NCI-H2107 treated with DMSO at 0.1 percent for 48 hours (cell line): Measurements from ENCODE around the gene LIN28B.
A peak's percentile ranks its signal among the peaks of the same experiment; 100 is the strongest.
"Not testable (repeated sequence)": the region's sequence is repeated elsewhere in the genome, so short reads cannot be mapped to it uniquely, and the experiment has no call there.

Experiments used
- DNase-seq: peaks from one replicate; lab custom pipeline; 2025; ENCODE audit not compliant: unreplicated experiment; lab: John Stamatoyannopoulos, UW

LIN28B gene

GRCh38 chr6:104955927-104956730 is 778 bp upstream of the LIN28B start:
- no peak for DNase-seq

- DNase-seq: no peak
Measured at GRCh38 chr6:104957301-104958177, 632 bp downstream of the LIN28B start.

- no peak for DNase-seq
Measured at GRCh38 chr6:104958178-104959025, 1.5 kb downstream of the LIN28B start.

- DNase-seq: no peak
Measured at GRCh38 chr6:104959026-104959858, 2.3 kb downstream of the LIN28B start.

GRCh38 chr6:104969108-104969507 is 12.2 kb downstream of the LIN28B start:
- no peak for DNase-seq

- DNase-seq: no peak
Measured at GRCh38 chr6:104969785-104970581, 13.1 kb downstream of the LIN28B start.

- no peak for DNase-seq
Measured at GRCh38 chr6:104973404-104973803, 16.5 kb downstream of the LIN28B start.

GRCh38 chr6:104983296-104983695 is 26.4 kb downstream of the LIN28B start:
- DNase-seq: no peak

- no peak for DNase-seq
Measured at GRCh38 chr6:104983776-104984175, 26.9 kb downstream of the LIN28B start.

- DNase-seq: no peak
Measured at GRCh38 chr6:104984831-104985230, 27.9 kb downstream of the LIN28B start.

- DNase-seq: not testable (repeated sequence)
Measured at GRCh38 chr6:104985875-104986274, 29.0 kb downstream of the LIN28B start.

- no peak for DNase-seq
Measured at GRCh38 chr6:104986625-104987024, 29.7 kb downstream of the LIN28B start.

- no peak for DNase-seq
Measured at GRCh38 chr6:104987218-104987617, 30.3 kb downstream of the LIN28B start.

GRCh38 chr6:104990085-104990484 is 33.2 kb downstream of the LIN28B start:
- DNase-seq: no peak

- DNase-seq: not testable (repeated sequence)
Measured at GRCh38 chr6:104991062-104991461, 34.2 kb downstream of the LIN28B start.

- DNase-seq: not testable (repeated sequence)
Measured at GRCh38 chr6:104993576-104993975, 36.7 kb downstream of the LIN28B start.

GRCh38 chr6:104995989-104996617 is 39.2 kb downstream of the LIN28B start:
- peak; percentile 19 for DNase-seq

- DNase-seq: no peak
Measured at GRCh38 chr6:105001063-105001462, 44.2 kb downstream of the LIN28B start.

GRCh38 chr6:105001906-105002305 is 45.0 kb downstream of the LIN28B start:
- DNase-seq: no peak
